ENCODE data around the gene IER5L.
"Not testable (repeated sequence)": the region's sequence is repeated elsewhere in the genome, so short reads cannot be mapped to it uniquely, and the experiment has no call there.

The IER5L gene

GRCh38 chr9:129202613-129203555, 24.8 kb upstream of the IER5L start:
- peak overlapping the region; percentile 63; the same call in 1 of the 2 replicates for H3K9ac ChIP-seq (ENCODE audit: low read depth, low read length)
- H3K27ac ChIP-seq (ENCODE audit: low read length), result no peak overlapping the region

GRCh38 chr9:129201866-129202265, 23.8 kb upstream of the IER5L start:
- Histone ChIP-seq H3K36me3 (ENCODE audit: insufficient read depth, low read depth, low read length) (no peaks in the 10 kb centered on the region), H3K27ac (ENCODE audit: low read length) (no peak overlapping the region), H3K4me1 (ENCODE audit: insufficient read depth, low read length) (no peaks in the 10 kb centered on the region), H3K9ac (ENCODE audit: low read depth, low read length) (no peak overlapping the region), H3K4me3 (ENCODE audit: low read length) (no peak overlapping the region), H3K27me3 (ENCODE audit: insufficient read depth, low read length) (peaks cover 18% of the 10 kb centered on the region), H3K9me3 (ENCODE audit: insufficient read depth, low read depth, low read length) (no peaks in the 10 kb centered on the region)

More at GRCh38 chr9:129202613-129203555, 24.8 kb upstream of the IER5L start:
- Histone ChIP-seq H3K36me3 (ENCODE audit: insufficient read depth, low read depth, low read length) (no peaks in the 10 kb centered on the region), H3K4me1 (ENCODE audit: insufficient read depth, low read length) (peaks cover 3% of the 10 kb centered on the region), H3K4me3 (ENCODE audit: low read length) (peak overlapping the region; percentile 76; the same call in 1 of the 2 replicates), H3K9me3 (ENCODE audit: insufficient read depth, low read depth, low read length) (no peaks in the 10 kb centered on the region), H3K27me3 (ENCODE audit: insufficient read depth, low read length) (peaks cover 14% of the 10 kb centered on the region)

- no peaks in the 10 kb centered on the region for H3K9me3 ChIP-seq (ENCODE audit: insufficient read depth, low read depth, low read length)
- H3K4me3 ChIP-seq (ENCODE audit: low read length), result no peak overlapping the region
Measured at GRCh38 chr9:129201289-129201688, 23.2 kb upstream of the IER5L start.

GRCh38 chr9:129200255-129200654, 22.2 kb upstream of the IER5L start:
- H3K36me3 ChIP-seq (ENCODE audit: insufficient read depth, low read depth, low read length), result no peaks in the 10 kb centered on the region
- no peak overlapping the region for H3K4me3 ChIP-seq (ENCODE audit: low read length)
- H3K4me1 ChIP-seq (ENCODE audit: insufficient read depth, low read length), result no peaks in the 10 kb centered on the region
- H3K27me3 ChIP-seq (ENCODE audit: insufficient read depth, low read length), result peaks cover 26% of the 10 kb centered on the region
- no peaks in the 10 kb centered on the region for H3K9me3 ChIP-seq (ENCODE audit: insufficient read depth, low read depth, low read length)
- H3K9ac ChIP-seq (ENCODE audit: low read depth, low read length), result no peak overlapping the region
- no peak overlapping the region for H3K27ac ChIP-seq (ENCODE audit: low read length)

More at GRCh38 chr9:129201289-129201688, 23.2 kb upstream of the IER5L start:
- peaks cover 18% of the 10 kb centered on the region for H3K27me3 ChIP-seq (ENCODE audit: insufficient read depth, low read length)
- no peak overlapping the region for H3K27ac ChIP-seq (ENCODE audit: low read length)
- no peak overlapping the region for H3K9ac ChIP-seq (ENCODE audit: low read depth, low read length)
- no peaks in the 10 kb centered on the region for H3K36me3 ChIP-seq (ENCODE audit: insufficient read depth, low read depth, low read length)
- no peaks in the 10 kb centered on the region for H3K4me1 ChIP-seq (ENCODE audit: insufficient read depth, low read length)

- no peak overlapping the region for H3K9ac ChIP-seq (ENCODE audit: low read depth, low read length)
- no peak overlapping the region for H3K4me3 ChIP-seq (ENCODE audit: low read length)
- H3K27me3 ChIP-seq (ENCODE audit: insufficient read depth, low read length), result peaks cover 38% of the 10 kb centered on the region
- no peak overlapping the region for H3K27ac ChIP-seq (ENCODE audit: low read length)
- H3K9me3 ChIP-seq (ENCODE audit: insufficient read depth, low read depth, low read length), result no peaks in the 10 kb centered on the region
- no peaks in the 10 kb centered on the region for H3K36me3 ChIP-seq (ENCODE audit: insufficient read depth, low read depth, low read length)
- H3K4me1 ChIP-seq (ENCODE audit: insufficient read depth, low read length), result no peaks in the 10 kb centered on the region
Measured at GRCh38 chr9:129199044-129199435, 21.0 kb upstream of the IER5L start.

GRCh38 chr9:129198319-129199043, 20.4 kb upstream of the IER5L start:
- Histone ChIP-seq H3K27me3 (ENCODE audit: insufficient read depth, low read length) (peaks cover 44% of the 10 kb centered on the region), H3K4me3 (ENCODE audit: low read length) (no peak overlapping the region), H3K9ac (ENCODE audit: low read depth, low read length) (no peak overlapping the region), H3K27ac (ENCODE audit: low read length) (no peak overlapping the region), H3K4me1 (ENCODE audit: insufficient read depth, low read length) (no peaks in the 10 kb centered on the region), H3K9me3 (ENCODE audit: insufficient read depth, low read depth, low read length) (no peaks in the 10 kb centered on the region), H3K36me3 (ENCODE audit: insufficient read depth, low read depth, low read length) (no peaks in the 10 kb centered on the region)

GRCh38 chr9:129197978-129198318, 19.9 kb upstream of the IER5L start:
- Histone ChIP-seq H3K36me3 (ENCODE audit: insufficient read depth, low read depth, low read length) (no peaks in the 10 kb centered on the region), H3K4me1 (ENCODE audit: insufficient read depth, low read length) (no peaks in the 10 kb centered on the region), H3K27me3 (ENCODE audit: insufficient read depth, low read length) (peaks cover 47% of the 10 kb centered on the region), H3K9me3 (ENCODE audit: insufficient read depth, low read depth, low read length) (no peaks in the 10 kb centered on the region), H3K27ac (ENCODE audit: low read length) (no peak overlapping the region), H3K4me3 (ENCODE audit: low read length) (no peak overlapping the region), H3K9ac (ENCODE audit: low read depth, low read length) (no peak overlapping the region)

GRCh38 chr9:129197045-129197444, 19.0 kb upstream of the IER5L start:
- not testable (repeated sequence) for H3K36me3 ChIP-seq (ENCODE audit: insufficient read depth, low read depth, low read length); H3K9me3 ChIP-seq (ENCODE audit: insufficient read depth, low read depth, low read length); H3K4me3 ChIP-seq (ENCODE audit: low read length); H3K4me1 ChIP-seq (ENCODE audit: insufficient read depth, low read length); H3K9ac ChIP-seq (ENCODE audit: low read depth, low read length); H3K27ac ChIP-seq (ENCODE audit: low read length)
- H3K27me3 ChIP-seq (ENCODE audit: insufficient read depth, low read length), result peaks cover 47% of the 10 kb centered on the region

- H3K36me3 ChIP-seq (ENCODE audit: insufficient read depth, low read depth, low read length), result no peaks in the 10 kb centered on the region
- H3K4me3 ChIP-seq (ENCODE audit: low read length), result no peak overlapping the region
- H3K27me3 ChIP-seq (ENCODE audit: insufficient read depth, low read length), result peaks cover 47% of the 10 kb centered on the region
- no peaks in the 10 kb centered on the region for H3K9me3 ChIP-seq (ENCODE audit: insufficient read depth, low read depth, low read length)
- H3K9ac ChIP-seq (ENCODE audit: low read depth, low read length), result no peak overlapping the region
- no peaks in the 10 kb centered on the region for H3K4me1 ChIP-seq (ENCODE audit: insufficient read depth, low read length)
- no peak overlapping the region for H3K27ac ChIP-seq (ENCODE audit: low read length)
Measured at GRCh38 chr9:129195606-129196005, 17.5 kb upstream of the IER5L start.

- H3K27ac ChIP-seq (ENCODE audit: low read length), result no peak overlapping the region
- no peaks in the 10 kb centered on the region for H3K4me1 ChIP-seq (ENCODE audit: insufficient read depth, low read length)
- H3K4me3 ChIP-seq (ENCODE audit: low read length), result no peak overlapping the region
- H3K9ac ChIP-seq (ENCODE audit: low read depth, low read length), result no peak overlapping the region; the same call in 1 of the 2 replicates
- H3K36me3 ChIP-seq (ENCODE audit: insufficient read depth, low read depth, low read length), result no peaks in the 10 kb centered on the region
- H3K9me3 ChIP-seq (ENCODE audit: insufficient read depth, low read depth, low read length), result no peaks in the 10 kb centered on the region
- peaks cover 46% of the 10 kb centered on the region for H3K27me3 ChIP-seq (ENCODE audit: insufficient read depth, low read length)
Measured at GRCh38 chr9:129194221-129194620, 16.2 kb upstream of the IER5L start.

GRCh38 chr9:129193655-129194054, 15.6 kb upstream of the IER5L start:
- Histone ChIP-seq H3K9me3 (ENCODE audit: insufficient read depth, low read depth, low read length) (no peaks in the 10 kb centered on the region), H3K27me3 (ENCODE audit: insufficient read depth, low read length) (peaks cover 41% of the 10 kb centered on the region), H3K9ac (ENCODE audit: low read depth, low read length) (no peak overlapping the region), H3K4me3 (ENCODE audit: low read length) (no peak overlapping the region), H3K36me3 (ENCODE audit: insufficient read depth, low read depth, low read length) (no peaks in the 10 kb centered on the region), H3K27ac (ENCODE audit: low read length) (no peak overlapping the region), H3K4me1 (ENCODE audit: insufficient read depth, low read length) (no peaks in the 10 kb centered on the region)

GRCh38 chr9:129191234-129191633, 13.2 kb upstream of the IER5L start:
- H3K27ac ChIP-seq (ENCODE audit: low read length), result no peak overlapping the region
- H3K27me3 ChIP-seq (ENCODE audit: insufficient read depth, low read length), result peaks cover 28% of the 10 kb centered on the region
- H3K4me1 ChIP-seq (ENCODE audit: insufficient read depth, low read length), result no peaks in the 10 kb centered on the region
- no peak overlapping the region for H3K4me3 ChIP-seq (ENCODE audit: low read length)
- no peak overlapping the region for H3K9ac ChIP-seq (ENCODE audit: low read depth, low read length)
- no peaks in the 10 kb centered on the region for H3K36me3 ChIP-seq (ENCODE audit: insufficient read depth, low read depth, low read length)
- H3K9me3 ChIP-seq (ENCODE audit: insufficient read depth, low read depth, low read length), result peaks cover 4% of the 10 kb centered on the region; the same call in 1 of the 2 replicates

Data from iPS-20b (cell line).